ENCODE results near the gene KCNQ4. TPM values are rescaled to one million over a fixed set of nuclear protein-coding genes. Genes with fewer than 3 reads are reported as not detected.

KCNQ4 gene
- total and polyA plus RNA-seq, 2 of the 8 experiments (the other 6 are each of a cell fraction or from before 2014, with no cell fraction given): 2.2 to 3.9 TPM

GRCh38 chr1:40880813-40881549 is 97.4 kb downstream of the KCNQ4 start:
- H3K4me1 ChIP-seq (replicated peaks in 1 of 4; ENCODE audit: control insufficient read depth in 3 of 4, insufficient read depth in 4 of 4, low read length in 3 of 4): peaks cover 1 to 10% (median 4%) of the 10 kb centered on the region in 4 experiments; a peak in 4 of 7 replicates
- DNase-seq (ENCODE audit: low read depth in 1 of 2, low spot score in 2 of 2) (no peak), FAIRE-seq (no peak)
- H3K14ac ChIP-seq (ENCODE audit: insufficient read length): no peak overlapping the region
- H2BK15ac ChIP-seq (ENCODE audit: low read length): no peak overlapping the region
- H2AFZ ChIP-seq (ENCODE audit: low read length): no peak overlapping the region
- H3K23ac ChIP-seq (ENCODE audit: insufficient read length): no peak overlapping the region
- ChIA-PET CTCF (ENCODE audit: partially characterized antibody) (interaction anchor here (0.5 to 1.0 kb wide), 3 partner anchors 66 to 189 kb away, joined by 3 to 4 read pairs (median 4); no protein-coding TSS in a partner anchor), POLR2A (ENCODE audit: partially characterized antibody) (no interaction called here)
- H3K23me2 ChIP-seq (ENCODE audit: low read depth, low read length): peaks cover 6% of the 10 kb centered on the region; the same call in 1 of the 2 replicates
- no peak overlapping the region for H3K27ac ChIP-seq (ENCODE audit: low read depth, low read length)
- no peak overlapping the region for H4K5ac ChIP-seq (ENCODE audit: insufficient read length, low read depth, low read length)
- no peaks in the 10 kb centered on the region for H3K79me2 ChIP-seq (ENCODE audit: control insufficient read depth in 1 of 2, insufficient read depth in 2 of 2, low read length in 2 of 2)
- H2BK5ac ChIP-seq (ENCODE audit: low read depth, low read length): no peak overlapping the region
- no peak overlapping the region for H4K91ac ChIP-seq (replicated peaks; ENCODE audit: insufficient read length, low read length)
- H2AK5ac ChIP-seq (ENCODE audit: low read depth, low read length): no peak overlapping the region
- WGBS, 2 experiments (ENCODE audit: extremely low coverage in 1 of 2, insufficient coverage in 1 of 2, insufficient read length in 1 of 2, insufficient replicate concordance in 2 of 2, low coverage in 1 of 2, low lambda C conversion rate in 2 of 2, missing lambda C conversion rate in 1 of 2): 80% methylated on average over 6 of the region's 6 CpGs; no CpG with 5 or more reads in 1 of the 2 experiments
- no peaks in the 10 kb centered on the region for H4K20me1 ChIP-seq (replicated peaks in 1 of 2; ENCODE audit: control insufficient read depth in 1 of 2, insufficient read depth in 2 of 2, low read length in 2 of 2)
- peaks cover 0 to 16% (median 5%) of the 10 kb centered on the region in 4 experiments; a peak in 5 of 7 replicates for H3K27me3 ChIP-seq (replicated peaks in 1 of 4; ENCODE audit: control insufficient read depth in 3 of 4, extremely low read depth in 1 of 4, insufficient read depth in 3 of 4, low read length in 3 of 4)
- H3K4me2 ChIP-seq (ENCODE audit: insufficient read depth in 1 of 2, low read depth in 2 of 2, low read length in 2 of 2): no peak overlapping the region
- H3K79me1 ChIP-seq (ENCODE audit: low read depth, low read length): no peaks in the 10 kb centered on the region
- no peak overlapping the region for H3K4me3 ChIP-seq (ENCODE audit: extremely low read depth in 1 of 4, insufficient read depth in 2 of 4, low read depth in 3 of 4, low read length in 4 of 4)
- no peaks in the 10 kb centered on the region for H3K36me3 ChIP-seq (ENCODE audit: control insufficient read depth in 2 of 4, insufficient read depth in 4 of 4, low read length in 3 of 4)
- H3K18ac ChIP-seq (ENCODE audit: extremely low read depth, low read length): no peak overlapping the region
- no peak overlapping the region; a peak in 1 of 7 replicates for H3K9ac ChIP-seq (replicated peaks in 1 of 4; ENCODE audit: extremely low read depth in 1 of 4, low read depth in 3 of 4, low read length in 3 of 4)
- H3K56ac ChIP-seq (replicated peaks; ENCODE audit: insufficient read length, low read depth, low read length): no peak overlapping the region
- no peak overlapping the region for H4K8ac ChIP-seq (ENCODE audit: extremely low read depth, insufficient read depth, low read length)
- H2BK12ac ChIP-seq (ENCODE audit: low read depth, low read length): peak overlapping the region; percentile 50; the same call in 1 of the 2 replicates
- no peak overlapping the region for H3K4ac ChIP-seq (replicated peaks; ENCODE audit: insufficient read length, low read depth, low read length)
- TF ChIP-seq RBBP5 (IDR thresholded peaks at IDR 0.05; ENCODE audit: borderline replicate concordance, low read depth, low read length) (no peak), NANOG (IDR thresholded peaks at IDR 0.05; ENCODE audit: insufficient read depth, low read depth, low read length, poor library complexity, severe bottlenecking) (no peak), BRCA1 (IDR thresholded peaks at IDR 0.05; ENCODE audit: low read depth, low read length) (no peak), KDM1A (IDR thresholded peaks at IDR 0.05; ENCODE audit: borderline replicate concordance, low read length) (no peak), POLR2A (IDR thresholded peaks at IDR 0.05; ENCODE audit: control extremely low read depth in 1 of 2, low read depth in 2 of 2, low read length in 2 of 2) (no peak), USF2 (IDR thresholded peaks at IDR 0.05; ENCODE audit: low read length) (no peak), FOSL1 (IDR thresholded peaks at IDR 0.05; ENCODE audit: insufficient read depth, low read depth, low read length) (no peak), RAD21 (IDR thresholded peaks at IDR 0.05 in 1 of 2, conservative IDR thresholded peaks at IDR 0.05 in 1 of 2; ENCODE audit: low read depth in 2 of 2, low read length in 2 of 2) (no peak), PHF8 (conservative IDR thresholded peaks at IDR 0.05; ENCODE audit: low read depth, low read length) (no peak)
- 0 out of 2 replicates have a peak overlapping the region, but pooled peaks have one; percentile 8 for H2BK20ac ChIP-seq (ENCODE audit: low read length)
- peaks cover 3 to 6% of the 10 kb centered on the region in 2 experiments; a peak in 3 of 4 replicates for H3K9me3 ChIP-seq (ENCODE audit: insufficient read depth in 2 of 2, low read depth in 1 of 2, low read length in 1 of 2)
- H2BK120ac ChIP-seq (replicated peaks; ENCODE audit: low read depth, low read length): no peak overlapping the region
